Small intestine (tissue), 7 donors: ENCODE results near the gene KCNMB1. TPM values are rescaled to one million over a fixed set of nuclear protein-coding genes. Genes with fewer than 3 reads are reported as not detected.

Source experiments
- DNase-seq, 2 donors: peaks; one replicate each; pipeline versions ENCODE4 v3.0.0 to v3.0.0-alpha.2; 2013
- FAIRE-seq: peaks from 2 replicates; lab custom pipeline; 2012; peaks lifted over from hg19 to GRCh38; lab: Jason Lieb, UNC
- H3K27ac ChIP-seq, 3 donors: one replicate each; pipeline ENCODE4 v1.5.1; 2013; ENCODE audit warnings: low read length in 2 of 3, mild to moderate bottlenecking in 2 of 3, control low read depth in 1 of 3, inconsistent platforms in 1 of 3, low read depth in 1 of 3, moderate library complexity in 1 of 3
- H3K27me3 ChIP-seq, 3 donors: one replicate each; pipeline ENCODE4 v1.6.1; 2013; ENCODE audit warnings: low read length in 3 of 3, inconsistent platforms in 1 of 3; ENCODE audit not compliant: control insufficient read depth in 3 of 3, insufficient read depth in 3 of 3
- H3K36me3 ChIP-seq, 3 donors: one replicate each; pipeline ENCODE4 v1.6.1; 2013; ENCODE audit warnings: low read length in 3 of 3, inconsistent platforms in 1 of 3, low read depth in 1 of 3, mild to moderate bottlenecking in 1 of 3, moderate library complexity in 1 of 3; ENCODE audit not compliant: control insufficient read depth in 3 of 3, insufficient read depth in 2 of 3
- H3K4me1 ChIP-seq, 3 donors: one replicate each; pipeline ENCODE4 v1.6.1; 2013; ENCODE audit warnings: low read length in 2 of 3, inconsistent platforms in 1 of 3, low read depth in 1 of 3, mild to moderate bottlenecking in 1 of 3, moderate library complexity in 1 of 3; ENCODE audit not compliant: control insufficient read depth in 3 of 3, insufficient read depth in 2 of 3
- H3K4me3 ChIP-seq, 3 donors: one replicate each; pipeline ENCODE4 v1.5.1; 2013; ENCODE audit warnings: low read length in 3 of 3, control low read depth in 1 of 3, inconsistent platforms in 1 of 3, low read depth in 1 of 3, mild to moderate bottlenecking in 1 of 3, moderate library complexity in 1 of 3
- H3K9me3 ChIP-seq, 2 donors: one replicate each; pipeline ENCODE4 v1.6.1; 2013; ENCODE audit warnings: low read depth in 1 of 2, low read length in 1 of 2; ENCODE audit not compliant: control insufficient read depth in 2 of 2, insufficient read depth in 1 of 2
- WGBS, 3 donors: extraction: QIAGEN DNeasy Blood & Tissue Kit; methylation state at CpG; one replicate each; pipeline ENCODE4 v1.1.7; 2013; 5-methylcytosine and 5-hydroxymethylcytosine counted together
- polyA plus RNA-seq, 4 donors: library from polyadenylated mRNA; stranded (reverse) in 3 of 4; unstranded in 1 of 4; fragments of 200-250 nt in 3 of 4; fragments of 120-200 nt in 1 of 4; gene quantifications; one replicate each; pipeline versions ENCODE4 v1.2.1 to v1.2.3, GENCODE V29; 2013
- donor health status: healthy with polysubstance abuse.
- donor health status: control.
- donor health status: control.
- donor health status: Bipolar disorder and iron deficiency.
- donor health status: healthy.

Gene KCNMB1
- polyA plus RNA-seq, 4 donors: 0.22 to 3.6 (median 0.63) TPM

DNA sequence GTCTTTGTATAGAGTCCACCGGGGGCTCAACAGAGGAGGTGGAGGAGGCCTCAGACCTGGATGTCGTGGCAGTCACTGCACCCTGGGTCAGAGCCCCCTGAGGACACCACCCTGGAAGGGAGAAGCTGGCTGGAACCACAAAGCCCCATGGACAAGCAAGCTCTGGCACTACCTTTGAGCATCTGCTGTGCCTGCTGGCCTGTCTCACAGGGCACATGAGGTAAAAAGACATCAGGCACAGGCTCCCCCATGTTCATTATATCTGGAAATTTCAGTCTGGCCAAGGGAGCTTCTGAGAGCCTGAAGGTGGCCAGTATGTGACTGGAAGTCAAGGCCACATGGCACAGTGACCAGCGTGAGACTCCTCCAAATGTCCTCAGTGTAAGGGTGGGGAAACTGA, 22.9 kb downstream of the KCNMB1 start:
- FAIRE-seq (no peak), DNase-seq (no peak)
- H3K4me3 ChIP-seq: no peak overlapping the region
- no peaks in the 10 kb centered on the region for H3K36me3 ChIP-seq
- H3K27ac ChIP-seq: no peak overlapping the region
- H3K9me3 ChIP-seq: no peaks in the 10 kb centered on the region
- H3K4me1 ChIP-seq: no peaks in the 10 kb centered on the region
- 75 to 85% (median 85%) methylated on average over 3 of the region's 3 CpGs for WGBS, 3 donors
- H3K27me3 ChIP-seq: no peaks in the 10 kb centered on the region

DNA sequence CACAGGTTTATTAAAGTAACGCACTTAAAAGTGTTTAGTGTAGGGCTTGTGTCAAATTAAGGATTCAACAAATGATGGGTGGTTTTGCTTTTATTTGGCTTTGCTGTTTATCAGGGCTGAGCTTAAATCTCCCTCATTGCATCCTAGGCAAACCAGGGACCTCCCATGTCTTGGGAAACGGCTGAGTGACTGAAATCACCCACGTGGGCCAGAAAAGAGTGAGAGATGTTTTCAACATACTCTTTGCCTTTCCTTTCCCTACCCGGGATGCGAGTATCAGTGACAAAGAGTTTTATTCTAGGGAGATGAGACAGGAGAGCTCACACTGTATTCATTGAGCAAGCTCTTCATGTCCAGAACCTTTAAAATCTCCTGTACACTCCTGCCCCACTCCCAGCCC, 23.3 kb downstream of the KCNMB1 start:
- Histone ChIP-seq H3K4me1 (no peaks in the 10 kb centered on the region), H3K36me3 (no peaks in the 10 kb centered on the region), H3K27me3 (no peaks in the 10 kb centered on the region), H3K9me3 (no peaks in the 10 kb centered on the region), H3K4me3 (no peak overlapping the region), H3K27ac (no peak overlapping the region)
- 65 to 79% (median 73%) methylated on average over 5 of the region's 5 CpGs for WGBS, 3 donors
- DNase-seq (no peak), FAIRE-seq (no peak)

DNA sequence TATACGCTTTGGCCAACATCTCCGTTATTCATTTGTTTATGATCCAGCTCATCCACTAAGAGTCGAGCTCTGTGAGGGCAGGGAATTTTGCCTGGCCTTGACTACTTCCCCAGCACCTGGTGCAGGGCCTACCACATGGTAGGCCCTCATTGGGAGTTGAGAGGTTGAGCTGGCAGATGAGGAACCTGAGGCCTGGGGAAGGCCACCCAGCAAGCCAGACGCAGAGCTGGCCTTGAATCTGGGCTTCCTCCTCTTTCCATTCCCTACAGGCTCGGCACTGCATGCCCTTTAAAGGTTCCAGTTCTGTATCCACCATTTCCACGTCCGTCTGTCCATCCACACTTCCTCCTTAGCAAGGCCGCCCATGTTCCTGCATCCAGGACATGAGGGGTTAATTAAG, 24.2 kb downstream of the KCNMB1 start:
- DNase-seq (no peak), FAIRE-seq (no peak)
- Histone ChIP-seq H3K27ac (no peak overlapping the region), H3K4me3 (no peak overlapping the region), H3K9me3 (no peaks in the 10 kb centered on the region), H3K36me3 (no peaks in the 10 kb centered on the region), H3K4me1 (no peaks in the 10 kb centered on the region), H3K27me3 (no peaks in the 10 kb centered on the region)
- WGBS, 3 donors: 82 to 87% (median 85%) methylated on average over 7 to 8 of the region's 8 CpGs

DNA sequence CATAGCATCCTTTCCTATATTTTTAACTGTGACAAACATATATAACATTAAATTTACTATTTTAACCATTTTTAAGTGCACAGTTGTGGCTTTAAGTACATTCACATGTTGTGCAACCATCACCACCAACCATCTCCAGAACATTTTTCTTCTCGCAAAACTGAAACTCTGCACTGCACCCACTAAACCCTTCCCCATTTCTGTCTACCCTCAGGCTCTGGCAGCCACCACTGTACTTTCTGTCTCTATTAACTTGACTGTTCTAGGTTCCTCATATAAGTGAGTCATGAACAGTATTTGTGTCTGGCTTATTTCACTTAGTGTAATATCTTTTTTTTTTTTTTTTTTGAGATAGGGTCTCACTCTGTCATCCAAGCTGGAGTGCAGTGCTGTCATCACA, 25.5 kb downstream of the KCNMB1 start:
- FAIRE-seq (no peak), DNase-seq (no peak)
- H3K4me1 ChIP-seq: no peaks in the 10 kb centered on the region
- no peak overlapping the region for H3K4me3 ChIP-seq
- H3K27ac ChIP-seq: no peak overlapping the region
- H3K9me3 ChIP-seq: no peaks in the 10 kb centered on the region
- H3K36me3 ChIP-seq: no peaks in the 10 kb centered on the region
- no peaks in the 10 kb centered on the region for H3K27me3 ChIP-seq
- WGBS, 3 donors: 89 to 93% (median 90%) methylated on average over 1 of the region's 1 CpG

DNA sequence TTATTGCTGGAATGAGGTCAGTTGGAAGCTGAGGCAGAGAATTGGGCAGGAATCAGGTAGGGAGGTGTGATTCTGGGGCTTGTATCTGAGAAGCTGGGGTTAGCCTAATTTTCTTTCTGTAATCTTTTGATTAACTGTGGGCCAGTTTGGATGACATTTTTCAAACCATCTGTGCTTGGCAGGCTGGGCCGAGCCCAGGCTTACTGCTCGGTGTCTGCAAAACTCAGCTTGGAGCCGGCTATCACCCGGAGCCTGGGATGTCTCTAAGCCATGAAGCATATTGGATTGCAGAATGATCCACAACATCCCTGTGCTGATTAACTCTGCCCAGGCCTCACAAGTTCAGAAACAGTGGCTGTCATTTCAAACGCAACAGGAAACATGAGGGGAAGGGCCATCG, 26.5 kb downstream of the KCNMB1 start:
- no peaks in the 10 kb centered on the region for H3K27me3 ChIP-seq
- DNase-seq: no peak
- no peaks in the 10 kb centered on the region for H3K9me3 ChIP-seq
- H3K36me3 ChIP-seq: no peaks in the 10 kb centered on the region
- FAIRE-seq: no peak
- H3K27ac ChIP-seq: peak overlapping the region in 1 of 3 donors; percentile 30
- no peak overlapping the region for H3K4me3 ChIP-seq
- 77 to 91% (median 85%) methylated on average over 6 of the region's 6 CpGs for WGBS, 3 donors
- no peaks in the 10 kb centered on the region for H3K4me1 ChIP-seq

DNA sequence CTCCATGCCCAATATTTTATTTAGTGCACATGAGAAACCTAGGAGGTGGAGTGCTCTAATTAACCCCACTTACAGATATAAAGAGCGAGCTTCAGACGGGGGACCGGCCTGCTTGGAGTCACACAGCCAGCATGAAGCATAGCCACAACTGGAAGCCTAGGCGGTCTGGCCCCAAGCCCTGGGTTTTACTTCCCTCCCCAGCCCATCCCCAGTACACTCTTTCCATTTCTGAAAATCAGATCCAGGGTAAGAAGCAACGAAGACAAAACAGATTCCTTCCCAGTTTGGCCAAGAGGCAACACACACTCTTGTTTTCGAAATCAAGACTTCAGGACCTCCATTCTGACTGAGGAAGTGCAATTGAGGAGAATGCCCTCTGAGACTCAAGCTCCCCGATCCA, 27.1 kb downstream of the KCNMB1 start:
- H3K27me3 ChIP-seq: no peaks in the 10 kb centered on the region
- DNase-seq (no peak), FAIRE-seq (no peak)
- WGBS, 3 donors: 74 to 87% (median 85%) methylated on average over 7 of the region's 7 CpGs
- peak overlapping the region in 1 of 3 donors; percentile 30 for H3K27ac ChIP-seq
- no peaks in the 10 kb centered on the region for H3K9me3 ChIP-seq
- no peak overlapping the region for H3K4me3 ChIP-seq
- H3K4me1 ChIP-seq: no peaks in the 10 kb centered on the region
- H3K36me3 ChIP-seq: no peaks in the 10 kb centered on the region

DNA sequence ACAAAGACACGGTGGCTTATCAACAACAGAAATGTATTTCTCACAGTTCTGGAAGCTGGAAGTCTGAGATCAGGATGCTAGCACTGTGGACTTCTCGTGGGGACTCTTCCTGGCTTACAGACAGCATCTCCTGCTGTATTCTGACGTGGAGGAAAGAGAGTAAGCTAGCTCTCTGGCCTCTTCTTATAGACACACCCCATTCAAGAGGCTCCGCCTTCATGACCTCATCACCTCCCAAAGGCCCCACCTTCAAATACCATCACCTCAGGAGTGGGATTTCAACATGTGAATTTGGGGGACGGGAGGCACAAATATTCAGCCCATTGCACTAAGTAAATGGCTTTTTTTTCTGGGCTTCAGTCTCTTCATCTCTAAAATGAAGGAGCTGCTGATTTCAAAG, 27.6 kb downstream of the KCNMB1 start:
- WGBS, 3 donors: 62 to 70% (median 66%) methylated on average over 5 of the region's 5 CpGs
- H3K27ac ChIP-seq: no peak overlapping the region
- DNase-seq: no peak
- no peaks in the 10 kb centered on the region for H3K27me3 ChIP-seq
- H3K36me3 ChIP-seq: no peaks in the 10 kb centered on the region
- no peak for FAIRE-seq
- no peak overlapping the region for H3K4me3 ChIP-seq
- no peaks in the 10 kb centered on the region for H3K9me3 ChIP-seq
- no peaks in the 10 kb centered on the region for H3K4me1 ChIP-seq

DNA sequence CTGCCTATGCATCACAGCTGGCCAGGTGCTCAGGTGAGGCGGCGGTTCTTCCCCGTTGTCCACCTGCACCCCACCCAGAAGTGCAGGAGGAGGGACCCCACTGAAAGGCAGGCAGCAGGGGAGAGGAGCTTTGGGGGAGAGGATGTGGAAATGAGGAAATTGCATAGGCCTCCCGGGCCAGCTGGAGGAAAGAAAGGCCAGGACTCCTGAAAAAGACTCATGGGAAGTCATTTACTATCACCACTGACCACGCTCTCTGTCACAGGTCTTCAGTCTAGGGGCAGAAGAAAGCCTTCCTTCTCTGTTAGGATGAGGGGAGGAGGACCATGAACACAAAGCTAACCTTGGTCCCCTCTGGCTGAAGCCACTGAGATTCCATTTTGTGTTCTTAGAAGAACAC, 28.1 kb downstream of the KCNMB1 start:
- 68 to 80% (median 80%) methylated on average over 5 of the region's 5 CpGs for WGBS, 3 donors
- Histone ChIP-seq H3K4me3 (no peak overlapping the region), H3K4me1 (no peaks in the 10 kb centered on the region), H3K9me3 (no peaks in the 10 kb centered on the region), H3K27me3 (no peaks in the 10 kb centered on the region), H3K36me3 (no peaks in the 10 kb centered on the region), H3K27ac (no peak overlapping the region)
- FAIRE-seq (no peak), DNase-seq (no peak)

DNA sequence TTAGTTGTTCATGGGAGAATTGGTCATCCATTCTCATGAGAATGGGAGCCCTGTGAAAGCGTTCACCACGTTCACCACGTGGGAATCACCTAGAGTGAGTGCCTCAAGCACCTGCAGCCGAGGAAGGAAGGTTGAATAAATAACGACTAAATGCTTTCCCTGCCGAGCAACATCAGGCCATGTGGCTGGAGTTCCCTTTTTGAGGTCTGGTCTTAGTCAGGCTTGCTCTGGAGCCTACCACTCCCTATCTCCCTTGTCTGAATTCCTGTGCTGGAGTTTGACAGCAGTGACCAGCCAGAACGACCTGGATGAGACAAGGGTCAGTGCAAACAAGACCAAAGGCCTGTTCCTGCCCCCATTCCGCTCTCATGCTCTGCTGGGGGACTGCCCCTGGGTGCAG, 28.5 kb downstream of the KCNMB1 start:
- Histone ChIP-seq H3K36me3 (no peaks in the 10 kb centered on the region), H3K27me3 (peaks cover 0 to 2% (median 0%) of the 10 kb centered on the region in 3 donors), H3K4me1 (peaks cover 0 to 1% (median 0%) of the 10 kb centered on the region in 3 donors), H3K4me3 (no peak overlapping the region), H3K9me3 (no peaks in the 10 kb centered on the region), H3K27ac (no peak overlapping the region)
- FAIRE-seq (no peak), DNase-seq (no peak)
- WGBS, 3 donors: 47 to 64% (median 49%) methylated on average over 8 of the region's 8 CpGs
